ENCODE measurements around the gene SLC25A1.

DNA sequence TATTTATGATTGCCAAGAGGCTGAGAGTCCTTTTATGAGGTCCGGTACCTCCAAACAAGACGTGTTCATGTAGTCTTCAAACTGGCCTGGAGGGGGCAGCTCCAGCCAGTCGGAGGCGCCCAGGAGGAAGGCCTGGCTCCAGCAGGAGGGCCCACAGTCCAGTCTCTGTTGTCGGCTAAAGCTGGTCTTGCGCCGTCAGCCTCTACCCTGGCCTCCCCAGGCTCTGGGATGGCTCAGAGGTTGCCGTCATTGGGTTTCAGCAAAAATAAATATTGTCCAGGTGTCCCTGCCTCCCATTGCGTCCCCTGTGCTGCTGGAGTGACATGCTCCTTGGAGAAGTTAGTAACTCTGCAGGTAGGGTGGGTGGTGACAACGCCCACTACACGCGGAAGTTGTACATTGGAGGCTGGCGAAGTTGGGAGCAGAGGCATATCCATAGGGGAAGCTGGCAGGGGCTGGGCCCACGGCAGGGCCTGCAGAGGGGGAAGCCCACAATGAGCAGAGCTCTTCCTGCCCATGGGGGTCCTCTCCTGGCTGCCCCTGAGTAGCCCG lies 1.0 kb upstream of the SLC25A1 start:
- TF ChIP-seq POLR2AphosphoS5 (IDR thresholded peaks at IDR 0.05; ENCODE audit: low read depth, low read length), result no peak
- TF ChIP-seq POLR2A (IDR thresholded peaks at IDR 0.05; ENCODE audit: low read depth, low read length), result no peak

Measured in GM12892 (cell line).